ENCODE data around the gene F2R. TPM values are rescaled to one million over a fixed set of nuclear protein-coding genes. Genes with fewer than 3 reads are reported as not detected.
"Not testable (repeated sequence)": the region's sequence is repeated elsewhere in the genome, so short reads cannot be mapped to it uniquely, and the experiment has no call there.

Gene F2R
- total RNA-seq, 1 donor from 2014 or later = 472 TPM

GRCh38 chr5:76747706-76748105, 31.8 kb downstream of the F2R start:
- DNase-seq (ENCODE audit: extremely low read depth, low read depth, low spot score) = no peak

DNA sequence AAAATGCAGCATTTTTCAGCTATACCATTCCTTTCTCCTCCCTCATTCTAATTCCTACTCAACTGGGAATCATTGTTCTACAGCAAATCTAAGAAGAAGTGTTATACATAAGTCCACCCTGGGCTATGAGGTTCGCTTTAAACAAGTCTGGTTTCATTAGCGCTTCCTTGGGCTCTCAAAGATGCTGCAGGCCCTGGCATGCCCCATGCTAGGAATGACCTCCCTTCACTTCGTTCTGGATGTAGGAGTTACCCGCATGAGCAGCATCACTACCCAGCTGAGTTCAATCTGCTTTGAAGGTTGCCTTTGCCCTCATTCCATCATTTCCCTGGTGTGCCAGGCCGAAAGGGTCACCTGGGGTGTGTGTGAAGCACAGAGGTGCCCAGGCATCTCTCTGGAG, 35.4 kb downstream of the F2R start:
- DNase-seq (ENCODE audit: extremely low read depth, low read depth, low spot score) = no peak

DNA sequence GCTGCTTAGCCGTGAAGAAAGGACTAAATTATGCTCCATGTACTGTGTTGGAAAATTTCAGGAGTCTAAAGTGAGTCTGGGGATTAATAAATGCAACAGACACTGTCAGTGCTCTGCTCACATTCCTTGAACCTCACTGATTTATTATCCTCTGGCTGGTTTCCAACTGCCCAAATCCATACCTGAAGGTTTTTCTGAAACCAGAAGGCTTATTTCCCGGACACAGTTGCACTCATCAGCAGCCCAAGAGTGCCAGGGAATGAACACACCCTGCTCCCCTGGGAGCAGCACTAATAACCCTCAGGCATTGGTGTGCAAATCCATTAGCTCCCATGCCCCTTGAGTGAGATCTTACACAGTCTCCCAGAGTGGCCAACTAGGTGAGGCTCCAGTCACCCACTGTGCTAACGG, 38.7 kb downstream of the F2R start:
- no peak for DNase-seq (ENCODE audit: extremely low read depth, low read depth, low spot score)

- no peak for DNase-seq (ENCODE audit: extremely low read depth, low read depth, low spot score)
Observed at GRCh38 chr5:76755779-76756637, 40.1 kb downstream of the F2R start.

- DNase-seq (ENCODE audit: extremely low read depth, low read depth, low spot score) = no peak
Observed at GRCh38 chr5:76757049-76757448, 41.1 kb downstream of the F2R start.

DNA sequence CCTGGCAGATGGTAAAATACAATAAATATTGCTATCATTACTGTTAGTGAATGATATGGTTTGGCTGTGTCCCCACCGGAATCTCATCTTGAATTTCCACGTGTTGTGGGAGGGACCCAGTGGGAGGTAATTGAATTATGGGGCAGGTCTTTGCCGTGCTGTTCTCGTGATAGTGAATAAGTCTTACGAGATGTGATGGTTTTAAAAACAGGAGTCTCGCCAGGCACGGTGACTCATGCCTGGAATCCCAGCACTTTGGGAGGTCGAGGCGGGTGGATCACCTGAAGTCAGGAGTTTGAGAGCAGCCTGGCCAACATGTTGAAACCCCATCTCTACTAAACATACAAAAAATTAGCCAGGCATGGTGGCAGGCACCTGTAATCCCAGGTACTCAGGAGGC, 45.2 kb downstream of the F2R start:
- not testable (repeated sequence) for DNase-seq (ENCODE audit: extremely low read depth, low read depth, low spot score)

GRCh38 chr5:76762484-76762883, 46.6 kb downstream of the F2R start:
- no peak for DNase-seq (ENCODE audit: extremely low read depth, low read depth, low spot score)

DNA sequence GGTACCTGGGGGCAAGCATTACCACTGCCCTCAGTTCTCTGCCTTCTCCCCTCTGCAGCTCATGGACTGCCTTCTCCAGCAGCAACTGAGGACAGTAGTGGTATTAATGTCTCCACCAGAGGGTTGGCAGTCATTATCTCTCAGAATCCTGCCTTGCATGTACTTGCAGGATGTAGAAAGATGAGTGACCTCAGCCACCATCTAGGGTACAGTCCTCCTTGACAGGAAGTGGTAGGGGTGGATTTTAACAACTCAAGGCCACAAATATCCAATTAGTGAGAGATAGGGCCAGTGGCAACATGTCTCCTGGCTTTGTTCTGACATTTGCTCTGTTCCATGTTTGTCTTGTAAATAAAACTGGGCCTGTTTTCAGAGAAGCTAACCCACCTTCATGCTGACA, 47.2 kb downstream of the F2R start:
- no peak for DNase-seq (ENCODE audit: extremely low read depth, low read depth, low spot score)

GRCh38 chr5:76764374-76764773, 48.4 kb downstream of the F2R start:
- DNase-seq (ENCODE audit: extremely low read depth, low read depth, low spot score) = no peak

- no peak for DNase-seq (ENCODE audit: extremely low read depth, low read depth, low spot score)
Observed at GRCh38 chr5:76765249-76765648, 49.3 kb downstream of the F2R start.

DNA sequence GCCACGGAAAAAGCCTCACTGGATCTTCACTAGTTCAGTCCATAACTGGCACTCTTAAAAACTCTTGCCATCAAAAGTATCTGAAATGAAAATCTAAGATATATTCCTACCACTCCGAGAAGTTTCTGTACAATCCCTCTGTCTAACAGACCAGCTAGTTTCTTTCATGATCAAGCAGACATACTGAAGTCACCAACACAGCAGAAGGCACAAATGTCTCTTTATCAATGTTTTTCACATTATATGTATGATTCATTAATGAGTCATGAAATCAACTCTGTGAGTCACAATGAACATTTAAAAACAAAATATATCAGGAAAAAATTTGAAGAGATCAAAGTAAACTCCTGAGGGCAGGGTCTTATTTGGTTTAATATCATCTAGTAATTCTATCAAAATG, 50.8 kb downstream of the F2R start:
- no peak for DNase-seq (ENCODE audit: extremely low read depth, low read depth, low spot score)

GRCh38 chr5:76771041-76771440, 55.1 kb downstream of the F2R start:
- DNase-seq (ENCODE audit: extremely low read depth, low read depth, low spot score) = not testable (repeated sequence)

- DNase-seq (ENCODE audit: extremely low read depth, low read depth, low spot score) = no peak
Observed at GRCh38 chr5:76771705-76772405, 55.9 kb downstream of the F2R start.

DNA sequence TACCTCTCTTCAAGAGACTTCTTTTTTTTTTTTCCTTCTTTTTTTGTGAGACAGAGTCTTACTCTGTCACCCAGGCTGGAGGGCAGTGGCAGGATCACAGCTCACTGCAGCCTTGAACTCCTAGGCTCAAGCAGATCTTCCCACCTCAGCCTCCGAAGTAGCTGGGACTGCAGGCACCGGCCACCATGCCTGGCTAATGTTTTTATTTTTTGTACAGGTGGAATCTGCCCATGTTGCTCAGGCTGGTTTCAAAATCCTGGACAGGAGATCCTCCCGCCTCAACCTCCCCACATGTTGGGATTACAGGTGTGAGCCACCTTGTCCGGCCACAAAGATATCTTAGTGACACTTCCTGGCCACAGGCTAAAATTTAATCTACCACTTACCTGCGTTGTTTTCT, 60.0 kb downstream of the F2R start:
- no peak for DNase-seq (ENCODE audit: extremely low read depth, low read depth, low spot score)

GRCh38 chr5:76776391-76776790, 60.5 kb downstream of the F2R start:
- DNase-seq (ENCODE audit: extremely low read depth, low read depth, low spot score) = no peak

- not testable (repeated sequence) for DNase-seq (ENCODE audit: extremely low read depth, low read depth, low spot score)
Observed at GRCh38 chr5:76780616-76781015, 64.7 kb downstream of the F2R start.

DNA sequence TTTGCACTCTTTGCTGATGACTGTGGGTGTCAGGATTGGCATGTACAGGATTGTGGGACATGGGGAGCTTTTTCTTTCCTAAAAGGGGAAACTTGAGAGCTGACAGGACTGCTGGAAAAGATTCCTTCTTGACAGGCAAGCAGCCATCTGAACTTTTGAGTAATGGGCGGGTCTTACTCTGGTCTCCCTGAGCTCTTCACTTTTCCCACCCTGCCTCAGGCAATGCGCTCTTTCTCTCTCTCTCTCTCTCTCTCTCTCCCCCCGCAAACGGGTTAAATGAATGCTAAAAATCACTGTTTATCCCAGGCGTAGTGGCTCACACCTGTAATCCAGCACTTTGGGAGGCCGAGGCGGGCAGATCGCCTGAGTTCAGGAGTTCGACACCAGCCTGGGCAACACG, 65.8 kb downstream of the F2R start:
- no peak for DNase-seq (ENCODE audit: extremely low read depth, low read depth, low spot score)

DNA sequence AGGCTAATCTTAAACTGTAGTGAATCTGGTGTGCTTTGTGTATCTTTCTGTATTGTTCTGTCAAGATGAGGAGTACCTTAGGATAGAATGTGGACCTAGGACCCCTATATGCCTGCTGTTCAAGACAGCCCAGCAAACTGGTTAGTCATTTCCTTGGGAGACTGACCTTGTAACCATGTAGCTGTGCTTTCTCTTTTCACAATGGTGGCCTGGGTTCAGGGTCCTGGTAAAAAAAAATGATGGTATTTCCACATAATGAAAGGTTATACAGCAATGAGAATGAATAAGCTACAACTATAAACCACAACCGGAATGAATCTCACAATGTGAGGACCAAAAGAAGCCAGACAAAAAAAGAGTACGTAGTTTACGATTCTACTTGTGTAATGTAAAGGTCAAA, 66.5 kb downstream of the F2R start:
- DNase-seq (ENCODE audit: extremely low read depth, low read depth, low spot score) = no peak
